ENCODE measurements around the gene SLC6A15. TPM values are rescaled to one million over a fixed set of nuclear protein-coding genes. Genes with fewer than 3 reads are reported as not detected.

The SLC6A15 gene
- total and polyA plus RNA-seq, 9 of the 15 experiments (the other 6 are each of a cell fraction or from before 2014, with no cell fraction given) = not detected

Small RNA genes lying within 50 kb of the gene (small RNA-seq; reads per million reads assigned to genes)
- gene AC128657.1 = not detected

Other genes starting within 250 kb of the SLC6A15 start
- gene TSPAN19, start 123.5 kb upstream of the SLC6A15 start, total RNA-seq (2014; rRNA removed) = not detected in 2 replicates
- not detected in 2 replicates for gene TSPAN19, start 123.5 kb upstream of the SLC6A15 start, total RNA-seq (2014; rRNA removed; fragmentation: Illumina TruSeq; extraction: Trizol)
- gene TSPAN19, start 123.5 kb upstream of the SLC6A15 start, total RNA-seq (2015; rRNA removed; fragmentation: Illumina TruSeq; extraction: Trizol) = not detected in 2 replicates
- not detected in 2 replicates for gene TSPAN19, start 123.5 kb upstream of the SLC6A15 start, total RNA-seq (2021)
- gene TSPAN19, start 123.5 kb upstream of the SLC6A15 start, polyA plus RNA-seq (2011; rRNA removed) = not detected in 2 replicates
- not detected in 2 replicates for gene TSPAN19, start 123.5 kb upstream of the SLC6A15 start, polyA plus RNA-seq (2014; fragmentation: Illumina TruSeq; extraction: Trizol)
- gene TSPAN19, start 123.5 kb upstream of the SLC6A15 start, polyA plus RNA-seq (2014; fragmentation: Nextera tagmentation; extraction: Ambion mirVana) = not detected
- gene TSPAN19, start 123.5 kb upstream of the SLC6A15 start, polyA plus RNA-seq (2014; rRNA removed) = not detected in 2 replicates
- not detected in 2 replicates for gene LRRIQ1, start 123.6 kb upstream of the SLC6A15 start, total RNA-seq (2014; rRNA removed)
- gene LRRIQ1, start 123.6 kb upstream of the SLC6A15 start, total RNA-seq (2014; rRNA removed; fragmentation: Illumina TruSeq; extraction: Trizol) = not detected in 2 replicates
- gene LRRIQ1, start 123.6 kb upstream of the SLC6A15 start, total RNA-seq (2015; rRNA removed; fragmentation: Illumina TruSeq; extraction: Trizol) = not detected in 2 replicates
- not detected in 2 replicates for gene LRRIQ1, start 123.6 kb upstream of the SLC6A15 start, total RNA-seq (2021)
- not detected in 2 replicates for gene LRRIQ1, start 123.6 kb upstream of the SLC6A15 start, polyA plus RNA-seq (2011; rRNA removed)
- gene LRRIQ1, start 123.6 kb upstream of the SLC6A15 start, polyA plus RNA-seq (2014; fragmentation: Illumina TruSeq; extraction: Trizol) = not detected in 2 replicates
- not detected for gene LRRIQ1, start 123.6 kb upstream of the SLC6A15 start, polyA plus RNA-seq (2014; fragmentation: Nextera tagmentation; extraction: Ambion mirVana)
- not detected in 2 replicates for gene LRRIQ1, start 123.6 kb upstream of the SLC6A15 start, polyA plus RNA-seq (2014; rRNA removed)

All from K562 (cell line).